H1 (cell line): ENCODE measurements around the gene ZNF598. TPM values are rescaled to one million over a fixed set of nuclear protein-coding genes. Genes with fewer than 3 reads are reported as not detected.

Source experiments
- CTCF ChIA-PET: fragments of 300-600 bp; sonication (Branson Sonifier 250); formaldehyde crosslinking; loops from one replicate; lab custom pipeline; 2021; ENCODE audit not compliant: partially characterized antibody; lab: Charles Lee
- POLR2A ChIA-PET: fragments of 300-600 bp; sonication (Branson Sonifier 250); formaldehyde crosslinking; loops from one replicate; lab custom pipeline; 2021; ENCODE audit warnings: inconsistent platforms; ENCODE audit not compliant: partially characterized antibody; lab: Charles Lee
- DNase-seq, 2 experiments: peaks; one replicate each; pipeline versions ENCODE4 v3.0.0 to v3.0.0-alpha.2; 2010 to 2022; ENCODE audit warnings: low spot score in 2 of 2, low read depth in 1 of 2, mixed read lengths in 1 of 2
- FAIRE-seq: peaks from 2 replicates; lab custom pipeline; 2011; peaks lifted over from hg19 to GRCh38; lab: Jason Lieb, UNC
- H2AFZ ChIP-seq: 2 replicates; pipeline ENCODE4 v1.8.1; 2012; ENCODE audit warnings: low read length, inconsistent platforms
- H2AK5ac ChIP-seq: 2 replicates; pipeline ENCODE4 v1.6.1; 2013; ENCODE audit warnings: low read depth, low read length
- H2BK120ac ChIP-seq: replicated peaks from 2 replicates; pipeline ENCODE3; 2013; ENCODE audit warnings: low read depth, low read length, inconsistent platforms
- H2BK12ac ChIP-seq: 2 replicates; pipeline ENCODE4 v1.6.1; 2013; ENCODE audit warnings: low read depth, low read length
- H2BK15ac ChIP-seq: 2 replicates; pipeline ENCODE4 v1.6.1; 2013; ENCODE audit warnings: low read length
- H2BK20ac ChIP-seq: 2 replicates; pipeline ENCODE4 v1.6.1; 2013; ENCODE audit warnings: low read length
- H2BK5ac ChIP-seq: 2 replicates; pipeline ENCODE4 v1.6.1; 2013; ENCODE audit warnings: low read depth, low read length
- H3K14ac ChIP-seq: 2 replicates; pipeline ENCODE4 v1.6.1; 2013; ENCODE audit warnings: inconsistent platforms; ENCODE audit not compliant: insufficient read length
- H3K18ac ChIP-seq: 2 replicates; pipeline ENCODE4 v1.6.1; 2013; ENCODE audit warnings: low read length; ENCODE audit errors: extremely low read depth
- H3K23ac ChIP-seq: 2 replicates; pipeline ENCODE4 v1.6.1; 2013; ENCODE audit warnings: inconsistent platforms; ENCODE audit not compliant: insufficient read length
- H3K23me2 ChIP-seq: 2 replicates; pipeline ENCODE4 v1.6.1; 2013; ENCODE audit warnings: low read depth, low read length
- H3K27ac ChIP-seq: 2 replicates; pipeline ENCODE4 v1.6.1; 2011; ENCODE audit warnings: low read depth, low read length, inconsistent platforms
- H3K27me3 ChIP-seq, 4 experiments: replicated peaks in 1 of 4; 1 replicate in 1 of 4; 2 replicates in 3 of 4; pipeline versions ENCODE4 v1.6.1 to v1.8.1; 2011 to 2013; ENCODE audit warnings: low read length in 3 of 4, mild to moderate bottlenecking in 3 of 4, inconsistent platforms in 2 of 4, mixed read lengths in 2 of 4, moderate library complexity in 1 of 4; ENCODE audit not compliant: control insufficient read depth in 3 of 4, insufficient read depth in 3 of 4; ENCODE audit errors: extremely low read depth in 1 of 4
- H3K36me3 ChIP-seq, 4 experiments: 2 replicates each; pipeline versions ENCODE4 v1.6.1 to v1.8.1; 2011 to 2013; ENCODE audit warnings: mild to moderate bottlenecking in 4 of 4, low read length in 3 of 4, moderate library complexity in 2 of 4, control low read depth in 1 of 4, inconsistent platforms in 1 of 4; ENCODE audit not compliant: insufficient read depth in 4 of 4, control insufficient read depth in 2 of 4
- H3K4ac ChIP-seq: replicated peaks from 2 replicates; pipeline ENCODE3; 2013; ENCODE audit warnings: low read length, low read depth, mixed read lengths, inconsistent platforms; ENCODE audit not compliant: insufficient read length
- H3K4me1 ChIP-seq, 4 experiments: replicated peaks in 1 of 4; 1 replicate in 1 of 4; 2 replicates in 3 of 4; pipeline versions ENCODE4 v1.6.1 to v1.8.1; 2011 to 2013; ENCODE audit warnings: low read length in 3 of 4, inconsistent platforms in 2 of 4, mixed read lengths in 1 of 4; ENCODE audit not compliant: insufficient read depth in 4 of 4, control insufficient read depth in 3 of 4
- H3K4me2 ChIP-seq, 2 experiments: 2 replicates each; pipeline versions ENCODE4 v1.6.1 to v1.8.1; 2011 to 2013; ENCODE audit warnings: low read depth in 2 of 2, low read length in 2 of 2, control low read depth in 1 of 2, inconsistent platforms in 1 of 2, mild to moderate bottlenecking in 1 of 2; ENCODE audit not compliant: insufficient read depth in 1 of 2
- H3K4me3 ChIP-seq, 4 experiments: fragments of 200-600, 300-600 bp in 1 of 4; sonication (generic), shearing (Covaris generic), sonication (Bioruptor Twin) in 1 of 4; 2 replicates each; pipeline versions ENCODE4 v1.5.1 to v1.8.1; 2011 to 2016; ENCODE audit warnings: low read length in 4 of 4, low read depth in 3 of 4, control low read depth in 2 of 4, inconsistent platforms in 2 of 4, mild to moderate bottlenecking in 2 of 4, mixed read lengths in 1 of 4, moderate library complexity in 1 of 4; ENCODE audit not compliant: insufficient read depth in 2 of 4; ENCODE audit errors: extremely low read depth in 1 of 4
- H3K56ac ChIP-seq: replicated peaks from 2 replicates; pipeline ENCODE3; 2013; ENCODE audit warnings: low read depth, mild to moderate bottlenecking, mixed read lengths, low read length, inconsistent platforms; ENCODE audit not compliant: insufficient read length
- H3K79me1 ChIP-seq: 2 replicates; pipeline ENCODE4 v1.6.1; 2013; ENCODE audit warnings: low read depth, low read length, control low read depth
- H3K79me2 ChIP-seq, 2 experiments: 2 replicates each; pipeline versions ENCODE4 v1.6.1 to v1.8.1; 2012 to 2013; ENCODE audit warnings: low read length in 2 of 2, mild to moderate bottlenecking in 2 of 2, inconsistent platforms in 1 of 2; ENCODE audit not compliant: insufficient read depth in 2 of 2, control insufficient read depth in 1 of 2
- H3K9ac ChIP-seq, 4 experiments: replicated peaks in 1 of 4; 1 replicate in 1 of 4; 2 replicates in 3 of 4; pipeline versions ENCODE4 v1.6.1 to v1.8.1; 2011 to 2013; ENCODE audit warnings: low read depth in 3 of 4, low read length in 3 of 4, control low read depth in 2 of 4, mild to moderate bottlenecking in 2 of 4, moderate library complexity in 2 of 4, inconsistent platforms in 1 of 4; ENCODE audit errors: extremely low read depth in 1 of 4
- H3K9me3 ChIP-seq, 2 experiments: 2 replicates each; pipeline versions ENCODE4 v1.6.1 to v1.8.1; 2012 to 2013; ENCODE audit warnings: mild to moderate bottlenecking in 2 of 2, moderate library complexity in 2 of 2, control low read depth in 1 of 2, inconsistent platforms in 1 of 2, low read depth in 1 of 2, low read length in 1 of 2, mixed read lengths in 1 of 2; ENCODE audit not compliant: insufficient read depth in 2 of 2
- H4K20me1 ChIP-seq, 2 experiments: replicated peaks in 1 of 2; 2 replicates each; pipeline versions ENCODE3 to v1.8.1; 2011 to 2013; ENCODE audit warnings: inconsistent platforms in 2 of 2, low read length in 2 of 2, mild to moderate bottlenecking in 1 of 2; ENCODE audit not compliant: insufficient read depth in 2 of 2, control insufficient read depth in 1 of 2
- H4K5ac ChIP-seq: 2 replicates; pipeline ENCODE4 v1.6.1; 2013; ENCODE audit warnings: low read length, low read depth, mixed read lengths, inconsistent platforms; ENCODE audit not compliant: insufficient read length
- H4K8ac ChIP-seq: 2 replicates; pipeline ENCODE4 v1.8.0; 2013; ENCODE audit warnings: mild to moderate bottlenecking, moderate library complexity, low read length, inconsistent platforms; ENCODE audit not compliant: insufficient read depth; ENCODE audit errors: extremely low read depth
- H4K91ac ChIP-seq: replicated peaks from 2 replicates; pipeline ENCODE3; 2013; ENCODE audit warnings: low read length, mixed read lengths, inconsistent platforms; ENCODE audit not compliant: insufficient read length
- BCL11A ChIP-seq, 2 experiments: IDR thresholded peaks; one replicate each; pipeline ENCODE4 v1.6.1; 2011; ENCODE audit warnings: low read depth in 2 of 2, low read length in 2 of 2, mild to moderate bottlenecking in 2 of 2
- CBX8 ChIP-seq: fragments of 300-800, 300-1000 bp; sonication (generic); IDR thresholded peaks from 2 replicates; pipeline ENCODE4 v1.7.1; 2016; ENCODE audit warnings: low read depth, low read length, borderline replicate concordance
- CEBPB ChIP-seq: IDR thresholded peaks from 2 replicates; pipeline ENCODE4 v1.6.1; 2012; ENCODE audit warnings: low read depth, low read length
- CHD2 ChIP-seq: IDR thresholded peaks from 2 replicates; pipeline ENCODE4 v1.6.1; 2012; ENCODE audit warnings: low read length, improper control_type of control experiment
- POLR2A ChIP-seq, 2 experiments: IDR thresholded peaks; 1 replicate in 1 of 2; 2 replicates in 1 of 2; pipeline ENCODE4 v1.6.1; 2011; ENCODE audit warnings: low read depth in 2 of 2, low read length in 2 of 2, mild to moderate bottlenecking in 2 of 2; ENCODE audit errors: control extremely low read depth in 1 of 2
- POLR2AphosphoS5 ChIP-seq: IDR thresholded peaks from 2 replicates; pipeline ENCODE4 v1.6.1; 2011; ENCODE audit warnings: low read depth, low read length
- RBBP5 ChIP-seq: IDR thresholded peaks from 2 replicates; pipeline ENCODE4 v1.7.1; 2012; ENCODE audit warnings: low read depth, mild to moderate bottlenecking, inconsistent platforms, low read length, moderate library complexity, borderline replicate concordance
- SIN3A ChIP-seq, 2 experiments: IDR thresholded peaks in 1 of 2; conservative IDR thresholded peaks in 1 of 2; 2 replicates each; pipeline ENCODE4 v1.6.1; 2011 to 2012; ENCODE audit warnings: low read length in 2 of 2, improper control_type of control experiment in 1 of 2, low read depth in 1 of 2, mild to moderate bottlenecking in 1 of 2
- SP2 ChIP-seq: IDR thresholded peaks from 2 replicates; pipeline ENCODE4 v1.6.1; 2012; ENCODE audit warnings: mild to moderate bottlenecking, low read length, inconsistent platforms
- TCF12 ChIP-seq: IDR thresholded peaks from 2 replicates; pipeline ENCODE4 v1.6.1; 2011; ENCODE audit warnings: low read depth, mild to moderate bottlenecking, low read length
- ZNF274 ChIP-seq: IDR thresholded peaks from 2 replicates; pipeline ENCODE4 v1.7.0; 2012; ENCODE audit warnings: low read length, borderline replicate concordance; ENCODE audit errors: extremely low read depth
- WGBS, 2 experiments: shearing (Covaris generic) in 1 of 2; methylation state at CpG; one replicate each; pipeline versions ENCODE4 v1.1.6 to v1.1.7; 2013 to 2015; ENCODE audit warnings: low lambda C conversion rate in 2 of 2, mixed read lengths in 2 of 2, inconsistent platforms in 1 of 2, low coverage in 1 of 2, missing lambda C conversion rate in 1 of 2; ENCODE audit not compliant: insufficient replicate concordance in 2 of 2, insufficient coverage in 1 of 2, insufficient read length in 1 of 2; ENCODE audit errors: extremely low coverage in 1 of 2, missing lambda C conversion rate in 1 of 2; 5-methylcytosine and 5-hydroxymethylcytosine counted together
- polyA plus RNA-seq, 7 experiments: library from polyadenylated mRNA; depleted of rRNA in 3 of 7; stranded (reverse) in 5 of 7; unstranded in 2 of 7; fragments of >200 nt in 5 of 7; fragments of 200-250 nt in 2 of 7; gene quantifications; 1 replicate in 5 of 7; 2 replicates in 1 of 7; 4 replicates in 1 of 7; pipeline versions ENCODE4 v1.2.1 to v1.2.3, GENCODE V29; 2011 to 2013; ENCODE audit warnings: missing spikeins in 2 of 7, mixed read lengths in 2 of 7
- total RNA-seq: library from RNA; stranded (reverse); fragmentation: NEBNext Ultra II Directional; extraction: Animal tissue kit (Norgen Biotek cat#: 25700); gene quantifications from 2 replicates; pipeline ENCODE4 v1.2.1, GENCODE V29; 2021

The ZNF598 gene
- total and polyA plus RNA-seq, 2 of the 8 experiments (the other 6 are each of a cell fraction or from before 2014, with no cell fraction given) = 29.3 to 47.6 TPM

DNA sequence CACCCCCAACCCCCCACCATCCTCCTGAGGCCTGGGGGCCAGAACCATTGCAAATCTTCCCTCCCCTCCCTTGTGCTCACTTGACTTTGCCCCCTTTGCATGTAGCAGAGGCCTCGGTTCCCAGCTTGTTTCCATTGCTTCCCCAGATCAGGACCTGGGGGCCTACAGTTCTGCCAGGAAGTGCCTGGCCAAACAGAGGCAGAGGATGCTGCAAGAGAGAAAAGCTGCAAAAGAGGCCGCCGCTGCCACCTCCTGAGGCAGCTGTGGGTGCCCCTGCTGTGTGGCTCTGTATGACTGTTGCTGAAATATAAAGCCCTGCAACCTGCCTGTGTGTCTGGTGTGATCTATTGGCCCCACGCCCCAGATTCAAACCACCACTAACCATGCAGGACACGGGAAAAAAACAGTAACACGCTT lies 48.0 kb downstream of the ZNF598 start:
- H3K4me3 ChIP-seq = 0 out of 8 replicates have a peak overlapping the region, but pooled peaks of 1 of the 4 experiments have one; percentile 3

More for the DNA sequence above, 48.0 kb downstream of the ZNF598 start:
- Histone ChIP-seq H3K79me1 (peaks cover 11% of the 10 kb centered on the region), H3K4me1 (peaks cover 0 to 22% (median 5%) of the 10 kb centered on the region in 4 experiments; a peak in 5 of 7 replicates), H3K18ac (no peak overlapping the region), H3K4ac (no peak overlapping the region), H3K4me2 (peak overlapping the region in 1 of 2 experiments; percentile 99; a peak in 2 of 4 replicates), H3K27me3 (peaks cover 0 to 2% (median 0%) of the 10 kb centered on the region in 4 experiments; a peak in 3 of 7 replicates), H2AFZ (no peak overlapping the region), H3K79me2 (peaks cover 10 to 38% of the 10 kb centered on the region in 2 experiments), H3K27ac (0 out of 2 replicates have a peak overlapping the region, but pooled peaks have one; percentile 30), H3K23me2 (peaks cover 19% of the 10 kb centered on the region), H3K23ac (no peak overlapping the region), H4K8ac (no peak overlapping the region), H3K56ac (no peak overlapping the region), H3K9ac (no peak overlapping the region; a peak in 2 of 7 replicates), H2BK5ac (no peak overlapping the region; the same call in 1 of the 2 replicates), H3K14ac (no peak overlapping the region), H2BK15ac (no peak overlapping the region), H2BK120ac (no peak overlapping the region), H2BK20ac (no peak overlapping the region), H4K91ac (no peak overlapping the region), H4K5ac (no peak overlapping the region), H4K20me1 (peaks cover 12 to 17% of the 10 kb centered on the region in 2 experiments), H3K36me3 (peaks cover 17 to 34% (median 28%) of the 10 kb centered on the region in 4 experiments), H2AK5ac (no peak overlapping the region), H2BK12ac (no peak overlapping the region), H3K9me3 (no peaks in the 10 kb centered on the region)
- TF ChIP-seq SIN3A (conservative IDR thresholded peaks at IDR 0.05 in 1 of 2, IDR thresholded peaks at IDR 0.05 in 1 of 2; ENCODE audit: low read depth in 1 of 2, low read length in 2 of 2) = 0 out of 4 replicates have a peak, but pooled peaks of 1 of the 2 experiments have one; percentile 19
- TF ChIP-seq BCL11A (IDR thresholded peaks at IDR 0.05; ENCODE audit: low read depth in 2 of 2, low read length in 2 of 2) = no peak
- no peak for TF ChIP-seq TCF12
- TF ChIP-seq SP2 = no peak
- no peak for TF ChIP-seq CBX8
- peak; percentile 17 for TF ChIP-seq POLR2AphosphoS5
- no peak for TF ChIP-seq ZNF274
- TF ChIP-seq POLR2A (IDR thresholded peaks at IDR 0.05; ENCODE audit: control extremely low read depth in 1 of 2, low read depth in 2 of 2, low read length in 2 of 2) = 0 out of 3 replicates have a peak, but pooled peaks of 1 of the 2 experiments have one; percentile 2
- no peak for TF ChIP-seq RBBP5
- no peak for TF ChIP-seq CEBPB
- TF ChIP-seq CHD2 = 0 out of 2 replicates have a peak, but pooled peaks have one; percentile 1
- WGBS, 2 experiments = 69% methylated on average over 6 of the region's 6 CpGs; no CpG with 5 or more reads in 1 of the 2 experiments
- ChIA-PET POLR2A (interaction anchor here (0.6 to 19.8 kb wide), 22 partner anchors 8 to 193 kb away, joined by 3 to 736 read pairs (median 6); partner anchors contain the start of genes EME2, FAHD1, GFER and HAGH), CTCF (interaction anchor here (0.9 to 1.2 kb wide), 2 partner anchors 16 to 69 kb away, joined by 3 to 4 read pairs; no protein-coding TSS in a partner anchor)
- DNase-seq = no peak
- no peak for FAIRE-seq
